ENCODE measurements around the gene GAREM2.

The GAREM2 gene

GRCh38 chr2:26230806-26231205 is 57.9 kb downstream of the GAREM2 start:
- Mint-ChIP-seq H3K9me3 (no peaks in the 10 kb centered on the region), H3K27ac (no peak overlapping the region), H3K4me1 (no peaks in the 10 kb centered on the region), H3K4me3 (no peak overlapping the region), H3K27me3 (no peaks in the 10 kb centered on the region)
- no peak for DNase-seq
- ATAC-seq: no peak

- DNase-seq (no peak), ATAC-seq (no peak)
- Mint-ChIP-seq H3K27me3 (no peaks in the 10 kb centered on the region), H3K27ac (no peak overlapping the region), H3K4me1 (peaks cover 4% of the 10 kb centered on the region), H3K4me3 (no peak overlapping the region), H3K9me3 (no peaks in the 10 kb centered on the region)
Observed at GRCh38 chr2:26235089-26235488, 62.2 kb downstream of the GAREM2 start.

GRCh38 chr2:26237868-26238267 is 65.0 kb downstream of the GAREM2 start:
- DNase-seq (no peak), ATAC-seq (no peak)
- Mint-ChIP-seq H3K4me1 (peaks cover 24% of the 10 kb centered on the region), H3K27ac (no peak overlapping the region), H3K4me3 (no peak overlapping the region), H3K27me3 (no peaks in the 10 kb centered on the region), H3K9me3 (no peaks in the 10 kb centered on the region)

- DNase-seq (no peak), ATAC-seq (no peak)
- Mint-ChIP-seq H3K4me1 (peaks cover 29% of the 10 kb centered on the region), H3K27ac (no peak overlapping the region), H3K9me3 (no peaks in the 10 kb centered on the region), H3K4me3 (no peak overlapping the region), H3K27me3 (no peaks in the 10 kb centered on the region)
Observed at GRCh38 chr2:26238311-26238958, 65.5 kb downstream of the GAREM2 start.

All from stimulated activated naive CD8-positive, alpha-beta T cell treated with anti-CD3 and anti-CD28 coated beads, Interleukin-15, amount 100 ng/mL, for 72 hours (primary cell).